Measurements from ENCODE around the gene KCNQ5. TPM values are rescaled to one million over a fixed set of nuclear protein-coding genes. Genes with fewer than 3 reads are reported as not detected.

KCNQ5 gene
- total and polyA plus RNA-seq, 4 experiments from 2014 or later = 1.0 to 4.2 (median 3.4) TPM; not detected in 1

- H3K9me3 Mint-ChIP-seq = peaks cover 0 to 6% (median 0%) of the 10 kb centered on the region in 8 donors
- no peaks in the 10 kb centered on the region for H3K27me3 ChIP-seq (ENCODE audit: insufficient read depth, low read length)
- intact Hi-C loops (cut with micrococcal nuclease) = no loop called here
- no peaks in the 10 kb centered on the region for H3K4me1 ChIP-seq (ENCODE audit: insufficient read depth, low read length)
- no peaks in the 10 kb centered on the region for H3K4me1 Mint-ChIP-seq
- H3K4me3 ChIP-seq (ENCODE audit: low read length in 2 of 2) = no peak overlapping the region
- peaks cover 0 to 3% of the 10 kb centered on the region in 2 donors for H3K27me3 Mint-ChIP-seq
- POLR2A ChIA-PET (ENCODE audit: partially characterized antibody) = no interaction called here
- H3K27ac Mint-ChIP-seq = no peak overlapping the region
- no peak overlapping the region for H3K27ac ChIP-seq (ENCODE audit: low read depth, low read length)
- no peaks in the 10 kb centered on the region for H3K36me3 ChIP-seq (ENCODE audit: insufficient read depth, low read length)
- no peaks in the 10 kb centered on the region for H3K9me3 ChIP-seq (ENCODE audit: control insufficient read depth in 1 of 2, low read length in 2 of 2)
- no peaks in the 10 kb centered on the region for H3K36me3 Mint-ChIP-seq
- DNase-seq = no peak
- no peak overlapping the region for H3K4me3 Mint-ChIP-seq
- CTCF ChIA-PET (ENCODE audit: partially characterized antibody) = no interaction called here
Measured at GRCh38 chr6:73156793-73157767, 535.2 kb downstream of the KCNQ5 start.

GRCh38 chr6:73157870-73158269 is 536.0 kb downstream of the KCNQ5 start:
- ChIA-PET CTCF (ENCODE audit: partially characterized antibody) (no interaction called here), POLR2A (ENCODE audit: partially characterized antibody) (no interaction called here)
- H3K4me3 ChIP-seq (ENCODE audit: low read length in 2 of 2) = no peak overlapping the region
- Mint-ChIP-seq H3K27me3 (peaks cover 0 to 3% of the 10 kb centered on the region in 2 donors), H3K4me1 (no peaks in the 10 kb centered on the region), H3K27ac (no peak overlapping the region), H3K36me3 (no peaks in the 10 kb centered on the region), H3K4me3 (peak overlapping the region in 1 of 8 donors; percentile 24), H3K9me3 (peaks cover 0 to 6% (median 0%) of the 10 kb centered on the region in 8 donors)
- no peaks in the 10 kb centered on the region for H3K9me3 ChIP-seq (ENCODE audit: control insufficient read depth in 1 of 2, low read length in 2 of 2)
- no peaks in the 10 kb centered on the region for H3K27me3 ChIP-seq (ENCODE audit: insufficient read depth, low read length)
- intact Hi-C loops (cut with micrococcal nuclease) = no loop called here
- no peak for DNase-seq
- H3K27ac ChIP-seq (ENCODE audit: low read depth, low read length) = no peak overlapping the region
- no peaks in the 10 kb centered on the region for H3K36me3 ChIP-seq (ENCODE audit: insufficient read depth, low read length)
- H3K4me1 ChIP-seq (ENCODE audit: insufficient read depth, low read length) = no peaks in the 10 kb centered on the region

- H3K27me3 ChIP-seq (ENCODE audit: insufficient read depth, low read length) = no peaks in the 10 kb centered on the region
- H3K27ac ChIP-seq (ENCODE audit: low read depth, low read length) = no peak overlapping the region
- Mint-ChIP-seq H3K9me3 (no peaks in the 10 kb centered on the region), H3K27ac (no peak overlapping the region), H3K36me3 (no peaks in the 10 kb centered on the region), H3K4me3 (no peak overlapping the region), H3K27me3 (no peaks in the 10 kb centered on the region), H3K4me1 (no peaks in the 10 kb centered on the region)
- ChIA-PET POLR2A (ENCODE audit: partially characterized antibody) (no interaction called here), CTCF (ENCODE audit: partially characterized antibody) (interaction anchor here (0.6 to 1.3 kb wide), 3 partner anchors 8 to 217 kb away, joined by 3 to 4 read pairs (median 4); no protein-coding TSS in a partner anchor)
- no peak for DNase-seq
- H3K4me1 ChIP-seq (ENCODE audit: insufficient read depth, low read length) = no peaks in the 10 kb centered on the region
- intact Hi-C loops (cut with micrococcal nuclease) = no loop called here
- no peaks in the 10 kb centered on the region for H3K36me3 ChIP-seq (ENCODE audit: insufficient read depth, low read length)
- no peaks in the 10 kb centered on the region for H3K9me3 ChIP-seq (ENCODE audit: control insufficient read depth in 1 of 2, low read length in 2 of 2)
- H3K4me3 ChIP-seq (ENCODE audit: low read length in 2 of 2) = no peak overlapping the region
Measured at GRCh38 chr6:73169111-73169510, 547.2 kb downstream of the KCNQ5 start.

GRCh38 chr6:73169633-73170032 is 547.8 kb downstream of the KCNQ5 start:
- H3K27me3 ChIP-seq (ENCODE audit: insufficient read depth, low read length) = no peaks in the 10 kb centered on the region
- no peaks in the 10 kb centered on the region for H3K4me1 ChIP-seq (ENCODE audit: insufficient read depth, low read length)
- Mint-ChIP-seq H3K4me3 (no peak overlapping the region), H3K27ac (no peak overlapping the region), H3K36me3 (no peaks in the 10 kb centered on the region), H3K4me1 (no peaks in the 10 kb centered on the region), H3K27me3 (no peaks in the 10 kb centered on the region), H3K9me3 (no peaks in the 10 kb centered on the region)
- H3K4me3 ChIP-seq (ENCODE audit: low read length in 2 of 2) = no peak overlapping the region
- ChIA-PET CTCF (ENCODE audit: partially characterized antibody) (interaction anchor here (1.2 to 1.3 kb wide), 2 partner anchors 8 to 13 kb away, joined by 3 to 4 read pairs; no protein-coding TSS in a partner anchor), POLR2A (ENCODE audit: partially characterized antibody) (no interaction called here)
- H3K36me3 ChIP-seq (ENCODE audit: insufficient read depth, low read length) = no peaks in the 10 kb centered on the region
- H3K27ac ChIP-seq (ENCODE audit: low read depth, low read length) = no peak overlapping the region
- H3K9me3 ChIP-seq (ENCODE audit: control insufficient read depth in 1 of 2, low read length in 2 of 2) = no peaks in the 10 kb centered on the region
- DNase-seq = no peak
- intact Hi-C loops (cut with micrococcal nuclease) = no loop called here

GRCh38 chr6:73174646-73175045 is 552.8 kb downstream of the KCNQ5 start:
- Histone ChIP-seq H3K9me3 (ENCODE audit: control insufficient read depth in 1 of 2, low read length in 2 of 2) (no peaks in the 10 kb centered on the region), H3K36me3 (ENCODE audit: insufficient read depth, low read length) (no peaks in the 10 kb centered on the region), H3K4me3 (ENCODE audit: low read length in 2 of 2) (no peak overlapping the region), H3K27ac (ENCODE audit: low read depth, low read length) (no peak overlapping the region), H3K4me1 (ENCODE audit: insufficient read depth, low read length) (no peaks in the 10 kb centered on the region), H3K27me3 (ENCODE audit: insufficient read depth, low read length) (no peaks in the 10 kb centered on the region)
- intact Hi-C loops (cut with micrococcal nuclease) = no loop called here
- ChIA-PET CTCF (ENCODE audit: partially characterized antibody) (no interaction called here), POLR2A (ENCODE audit: partially characterized antibody) (no interaction called here)
- Mint-ChIP-seq H3K36me3 (no peaks in the 10 kb centered on the region), H3K27ac (no peak overlapping the region), H3K9me3 (no peaks in the 10 kb centered on the region), H3K27me3 (no peaks in the 10 kb centered on the region), H3K4me3 (no peak overlapping the region), H3K4me1 (no peaks in the 10 kb centered on the region)
- no peak for DNase-seq

- H3K27me3 Mint-ChIP-seq = no peaks in the 10 kb centered on the region
- H3K4me3 ChIP-seq (ENCODE audit: low read length in 2 of 2) = no peak overlapping the region
- no peak overlapping the region for H3K27ac ChIP-seq (ENCODE audit: low read depth, low read length)
- no peak overlapping the region for H3K27ac Mint-ChIP-seq
- DNase-seq = no peak
- intact Hi-C loops (cut with micrococcal nuclease) = no loop called here
- no peak overlapping the region for H3K4me3 Mint-ChIP-seq
- H3K4me1 Mint-ChIP-seq = peaks cover 0 to 5% (median 4%) of the 10 kb centered on the region in 4 donors
- H3K36me3 Mint-ChIP-seq = no peaks in the 10 kb centered on the region
- H3K36me3 ChIP-seq (ENCODE audit: insufficient read depth, low read length) = no peaks in the 10 kb centered on the region
- CTCF ChIA-PET (ENCODE audit: partially characterized antibody) = interaction anchor here (1.0 kb wide), 1 partner anchor 16 kb away, joined by 3 read pairs; no protein-coding TSS in a partner anchor
- no peaks in the 10 kb centered on the region for H3K9me3 Mint-ChIP-seq
- no peaks in the 10 kb centered on the region for H3K27me3 ChIP-seq (ENCODE audit: insufficient read depth, low read length)
- H3K4me1 ChIP-seq (ENCODE audit: insufficient read depth, low read length) = no peaks in the 10 kb centered on the region
- H3K9me3 ChIP-seq (ENCODE audit: control insufficient read depth in 1 of 2, low read length in 2 of 2) = no peaks in the 10 kb centered on the region
- POLR2A ChIA-PET (ENCODE audit: partially characterized antibody) = no interaction called here
Measured at GRCh38 chr6:73176057-73176456, 554.2 kb downstream of the KCNQ5 start.

- intact Hi-C loops (cut with micrococcal nuclease) = no loop called here
Measured at GRCh38 chr6:73177221-73177944, 555.5 kb downstream of the KCNQ5 start.

More at GRCh38 chr6:73177221-73177944, 555.5 kb downstream of the KCNQ5 start:
- H3K4me1 Mint-ChIP-seq = peaks cover 0 to 5% (median 4%) of the 10 kb centered on the region in 4 donors
- Histone ChIP-seq H3K4me1 (ENCODE audit: insufficient read depth, low read length) (no peaks in the 10 kb centered on the region), H3K27ac (ENCODE audit: low read depth, low read length) (no peak overlapping the region), H3K9me3 (ENCODE audit: control insufficient read depth in 1 of 2, low read length in 2 of 2) (no peaks in the 10 kb centered on the region), H3K36me3 (ENCODE audit: insufficient read depth, low read length) (no peaks in the 10 kb centered on the region), H3K4me3 (ENCODE audit: low read length in 2 of 2) (no peak overlapping the region), H3K27me3 (ENCODE audit: insufficient read depth, low read length) (no peaks in the 10 kb centered on the region)
- H3K27me3 Mint-ChIP-seq = no peaks in the 10 kb centered on the region
- DNase-seq = no peak
- no peaks in the 10 kb centered on the region for H3K36me3 Mint-ChIP-seq
- H3K27ac Mint-ChIP-seq = no peak overlapping the region
- H3K9me3 Mint-ChIP-seq = no peaks in the 10 kb centered on the region
- POLR2A ChIA-PET (ENCODE audit: partially characterized antibody) = no interaction called here
- H3K4me3 Mint-ChIP-seq = no peak overlapping the region
- CTCF ChIA-PET (ENCODE audit: partially characterized antibody) = interaction anchor here (0.8 to 1.0 kb wide), 2 partner anchors 8 to 766 kb away, joined by 3 read pairs; no protein-coding TSS in a partner anchor

Data from CD4-positive, alpha-beta memory T cell (primary cell).